Measurements from ENCODE around the gene EID2B.

DNA sequence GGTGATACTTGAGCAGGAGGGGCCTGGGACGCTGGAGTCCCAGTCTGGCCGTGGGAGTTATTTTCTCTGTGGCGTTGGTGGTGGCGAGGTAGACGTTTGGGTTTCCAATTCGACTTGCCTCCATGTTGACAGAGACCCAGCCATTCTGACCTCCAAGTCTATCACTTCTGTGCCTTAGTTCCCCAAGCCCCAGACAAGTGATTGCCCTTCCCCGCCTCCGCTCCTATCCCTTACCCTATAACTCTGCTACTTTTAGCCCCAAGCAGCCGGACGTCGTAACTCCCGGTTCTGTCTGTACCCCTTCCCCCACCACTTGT is 51.5 kb downstream of the EID2B start:
- TF ChIP-seq HMG20B (CRISPR knock-in tag; IDR thresholded peaks at IDR 0.05): no peak
- no peak for TF ChIP-seq RCOR1 (IDR thresholded peaks at IDR 0.05; ENCODE audit: borderline replicate concordance in 1 of 2, low read depth in 2 of 2, low read length in 2 of 2)
- TF ChIP-seq, protein P1, sequence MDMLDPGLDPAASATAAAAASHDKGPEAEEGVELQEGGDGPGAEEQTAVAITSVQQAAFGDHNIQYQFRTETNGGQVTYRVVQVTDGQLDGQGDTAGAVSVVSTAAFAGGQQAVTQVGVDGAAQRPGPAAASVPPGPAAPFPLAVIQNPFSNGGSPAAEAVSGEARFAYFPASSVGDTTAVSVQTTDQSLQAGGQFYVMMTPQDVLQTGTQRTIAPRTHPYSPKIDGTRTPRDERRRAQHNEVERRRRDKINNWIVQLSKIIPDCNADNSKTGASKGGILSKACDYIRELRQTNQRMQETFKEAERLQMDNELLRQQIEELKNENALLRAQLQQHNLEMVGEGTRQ (CRISPR knock-in tag; IDR thresholded peaks at IDR 0.05): no peak
- no peak for TF ChIP-seq NBN (IDR thresholded peaks at IDR 0.05; ENCODE audit: low read depth)
- TF ChIP-seq TARDBP (IDR thresholded peaks at IDR 0.05): no peak
